ENCODE results near the gene USP48. TPM values are rescaled to one million over a fixed set of nuclear protein-coding genes. Genes with fewer than 3 reads are reported as not detected.

The USP48 gene
- total and polyA plus RNA-seq, 10 of the 15 experiments (the other 5 are each of a cell fraction or from before 2014, with no cell fraction given), result 21.2 to 115 (median 75.5) TPM

DNA sequence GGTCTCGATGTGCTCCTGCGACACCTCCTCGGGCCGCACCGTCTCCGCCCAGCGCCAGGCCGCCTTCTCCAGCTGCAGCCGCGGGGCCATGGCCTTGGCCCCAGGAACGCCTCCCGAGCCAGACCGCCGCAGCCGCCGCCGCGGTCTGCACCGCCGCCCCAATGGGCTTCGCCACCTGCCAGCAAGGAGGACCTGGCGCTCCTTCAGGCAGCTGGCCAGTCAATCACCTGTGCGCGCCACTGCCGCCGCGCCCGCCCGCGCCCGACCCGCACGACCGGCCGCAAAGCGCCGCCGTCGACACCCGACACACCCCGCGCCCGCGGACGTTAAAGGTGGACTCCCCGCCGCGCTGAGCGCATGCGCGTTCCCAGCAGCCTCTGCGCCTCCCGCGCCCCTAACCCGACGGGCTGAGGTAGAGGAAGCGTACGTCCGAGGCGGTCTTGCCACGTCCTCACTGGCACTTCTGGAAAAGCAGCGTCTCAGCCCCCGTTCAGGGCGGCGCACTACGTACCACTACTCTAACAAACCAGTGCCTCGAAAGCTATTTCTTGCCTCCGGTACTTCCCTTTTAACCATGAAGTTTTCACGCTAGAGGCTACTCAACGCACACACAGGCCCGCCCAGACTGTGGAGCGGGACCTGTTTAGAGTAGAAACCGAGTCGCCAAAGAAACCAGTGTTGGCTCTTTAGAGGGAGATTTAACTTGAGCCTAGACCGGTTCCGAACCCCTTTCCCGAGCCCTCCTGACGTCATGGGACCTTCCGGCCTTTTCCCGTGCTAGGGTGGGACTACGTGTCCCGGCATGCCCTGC is at the start of gene USP48 (continued):
- TF ChIP-seq MEF2B (IDR thresholded peaks at IDR 0.05; ENCODE audit: partially characterized antibody, poor library complexity, severe bottlenecking), result peak; percentile 22
- TF ChIP-seq SPI1 (IDR thresholded peaks at IDR 0.05; ENCODE audit: borderline replicate concordance, insufficient read depth, low read depth, low read length), result peak; percentile 24; the same call in 1 of the 2 replicates
- TF ChIP-seq KAT2A (conservative IDR thresholded peaks at IDR 0.05; ENCODE audit: control insufficient read depth, low read depth, low read length), result no peak
- peak; percentile 32 for TF ChIP-seq BACH1 (IDR thresholded peaks at IDR 0.05; ENCODE audit: borderline replicate concordance)
- TF ChIP-seq ASH2L (IDR thresholded peaks at IDR 0.05; ENCODE audit: borderline replicate concordance, low read depth), result no peak
- TF ChIP-seq YY1 (IDR thresholded peaks at IDR 0.05; ENCODE audit: low read depth, low read length), result no peak; the same call in 1 of the 2 replicates
- peak; percentile 41 for TF ChIP-seq MYC (IDR thresholded peaks at IDR 0.05; ENCODE audit: insufficient read depth, insufficient read length, insufficient replicate concordance, low read length, severe bottlenecking)
- TF ChIP-seq TAF1 (IDR thresholded peaks at IDR 0.05; ENCODE audit: borderline replicate concordance, low read depth, low read length), result peak; percentile 94; the same call in 1 of the 2 replicates
- TF ChIP-seq EGR1 (IDR thresholded peaks at IDR 0.05; ENCODE audit: borderline replicate concordance in 1 of 2, low read depth in 2 of 2, low read length in 2 of 2), result no peak
- peak; percentile 20; the same call in 1 of the 2 replicates for TF ChIP-seq TBL1XR1 (IDR thresholded peaks at IDR 0.05; ENCODE audit: low read depth, low read length)
- no peak for TF ChIP-seq MEF2A (IDR thresholded peaks at IDR 0.05; ENCODE audit: insufficient read depth, low read depth, low read length)
- peak; percentile 79 for TF ChIP-seq KLF5 (IDR thresholded peaks at IDR 0.05; ENCODE audit: partially characterized antibody)
- peak; percentile 66 to 70 for TF ChIP-seq IKZF2 (IDR thresholded peaks at IDR 0.05)

Measured in GM12878 (cell line).